Measurements from ENCODE around the gene GPR31. TPM values are rescaled to one million over a fixed set of nuclear protein-coding genes. Genes with fewer than 3 reads are reported as not detected.

GPR31 gene
- total and polyA plus RNA-seq, 7 donors = 0.28 TPM; not detected in 6

DNA sequence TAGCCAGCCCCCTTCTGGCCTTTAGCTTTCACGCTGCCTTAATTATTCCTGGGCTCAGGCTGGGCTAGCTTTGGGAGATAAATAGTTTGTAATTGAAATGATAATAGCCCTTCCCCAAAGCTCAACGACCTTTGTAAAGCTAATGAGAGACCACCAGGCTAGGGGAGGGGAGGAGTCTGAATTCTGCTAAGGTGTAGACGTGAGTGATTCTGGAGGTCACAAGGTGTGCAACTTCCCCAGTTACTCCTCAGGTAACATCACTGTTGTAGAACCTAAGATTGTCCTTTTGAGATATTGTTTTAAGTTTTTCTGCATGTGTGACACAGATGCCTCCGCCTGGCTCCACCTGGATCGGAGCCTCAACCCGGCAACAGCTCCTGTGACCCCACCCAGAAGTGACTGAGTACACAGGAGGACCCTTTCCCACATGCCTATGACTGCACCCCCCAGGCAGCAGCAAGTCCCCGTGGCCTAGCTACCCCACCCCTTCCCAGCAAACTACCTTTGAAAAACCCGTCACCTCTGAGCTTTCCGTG, 5.8 kb upstream of the GPR31 start:
- WGBS, 2 donors = 82% methylated on average over 9 of the region's 9 CpGs
- no peaks in the 10 kb centered on the region for H3K27me3 ChIP-seq
- intact Hi-C loops (cut with DNase I) = no loop called here

DNA sequence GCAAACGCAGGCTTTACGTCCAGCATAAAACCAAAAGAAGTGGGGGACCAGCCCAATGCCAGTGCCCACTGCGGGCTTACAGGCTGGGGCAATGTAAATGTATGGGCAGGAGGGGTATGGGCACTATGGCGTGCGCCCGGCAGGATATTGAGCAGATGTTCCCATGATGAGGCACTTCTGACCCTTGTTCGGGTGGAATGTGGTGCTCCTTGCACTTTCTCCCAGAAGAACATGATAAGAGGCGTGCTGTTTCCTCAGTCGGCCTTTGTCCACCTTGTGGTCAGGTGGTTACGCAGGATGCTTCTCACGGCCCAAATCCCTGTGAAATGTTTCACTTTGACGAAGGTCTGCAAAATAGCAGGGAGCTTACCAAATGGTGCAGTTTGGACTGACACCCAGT, 4.8 kb upstream of the GPR31 start:
- no peak for TF ChIP-seq POLR2A (IDR thresholded peaks at IDR 0.05)
- no peak for TF ChIP-seq EP300 (IDR thresholded peaks at IDR 0.05)
- TF ChIP-seq POLR2AphosphoS5 (IDR thresholded peaks at IDR 0.05) = no peak
- TF ChIP-seq, protein P1, sequence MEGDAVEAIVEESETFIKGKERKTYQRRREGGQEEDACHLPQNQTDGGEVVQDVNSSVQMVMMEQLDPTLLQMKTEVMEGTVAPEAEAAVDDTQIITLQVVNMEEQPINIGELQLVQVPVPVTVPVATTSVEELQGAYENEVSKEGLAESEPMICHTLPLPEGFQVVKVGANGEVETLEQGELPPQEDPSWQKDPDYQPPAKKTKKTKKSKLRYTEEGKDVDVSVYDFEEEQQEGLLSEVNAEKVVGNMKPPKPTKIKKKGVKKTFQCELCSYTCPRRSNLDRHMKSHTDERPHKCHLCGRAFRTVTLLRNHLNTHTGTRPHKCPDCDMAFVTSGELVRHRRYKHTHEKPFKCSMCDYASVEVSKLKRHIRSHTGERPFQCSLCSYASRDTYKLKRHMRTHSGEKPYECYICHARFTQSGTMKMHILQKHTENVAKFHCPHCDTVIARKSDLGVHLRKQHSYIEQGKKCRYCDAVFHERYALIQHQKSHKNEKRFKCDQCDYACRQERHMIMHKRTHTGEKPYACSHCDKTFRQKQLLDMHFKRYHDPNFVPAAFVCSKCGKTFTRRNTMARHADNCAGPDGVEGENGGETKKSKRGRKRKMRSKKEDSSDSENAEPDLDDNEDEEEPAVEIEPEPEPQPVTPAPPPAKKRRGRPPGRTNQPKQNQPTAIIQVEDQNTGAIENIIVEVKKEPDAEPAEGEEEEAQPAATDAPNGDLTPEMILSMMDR (IDR thresholded peaks at IDR 0.05) = no peak
- WGBS, 2 donors = 91 to 92% methylated on average over 12 of the region's 12 CpGs
- Histone ChIP-seq H3K27me3 (no peaks in the 10 kb centered on the region), H3K4me1 (no peaks in the 10 kb centered on the region), H3K4me3 (no peak overlapping the region), H3K9me3 (no peaks in the 10 kb centered on the region), H3K27ac (no peak overlapping the region), H3K36me3 (no peaks in the 10 kb centered on the region)
- intact Hi-C loops (cut with DNase I) = no loop called here
- DNase-seq = no peak

More for the DNA sequence above, 5.8 kb upstream of the GPR31 start:
- TF ChIP-seq POLR2AphosphoS5 (IDR thresholded peaks at IDR 0.05) (no peak), EP300 (IDR thresholded peaks at IDR 0.05) (no peak), POLR2A (IDR thresholded peaks at IDR 0.05) (no peak)
- TF ChIP-seq, protein P1 (IDR thresholded peaks at IDR 0.05) = no peak
- H3K36me3 ChIP-seq = no peaks in the 10 kb centered on the region
- H3K4me1 ChIP-seq = no peaks in the 10 kb centered on the region
- DNase-seq = no peak
- H3K27ac ChIP-seq = no peak overlapping the region
- no peak overlapping the region for H3K4me3 ChIP-seq
- H3K9me3 ChIP-seq = no peaks in the 10 kb centered on the region

DNA sequence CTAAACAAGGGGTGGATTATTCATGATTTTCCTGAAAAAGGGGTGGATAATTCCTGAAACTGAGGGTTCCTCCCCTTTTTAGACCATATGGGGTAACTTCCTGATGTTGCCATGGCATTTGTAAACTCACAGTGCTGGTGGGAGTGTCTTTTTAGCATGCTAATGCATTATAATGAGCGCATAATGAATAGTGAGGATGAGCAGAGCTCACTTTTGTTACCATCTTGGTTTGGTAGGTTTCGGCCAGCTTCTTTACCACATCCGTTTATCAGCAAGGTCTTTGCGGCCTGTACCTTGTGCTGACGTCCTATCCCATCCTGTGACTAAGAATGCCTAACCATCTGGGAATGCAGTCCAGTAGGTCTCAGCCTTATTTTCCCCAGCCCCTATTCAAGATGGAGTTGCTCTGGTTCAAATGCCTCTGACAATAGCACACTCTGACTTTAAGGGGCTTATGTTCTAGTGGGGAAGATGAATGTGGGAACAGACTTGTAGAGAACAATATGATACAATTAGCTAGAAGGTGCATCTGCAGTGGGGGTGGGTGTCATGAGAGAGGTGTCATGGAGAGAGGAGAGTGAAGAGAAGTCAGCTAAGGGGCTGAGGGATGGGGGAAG, 4.2 kb upstream of the GPR31 start:
- Histone ChIP-seq H3K36me3 (no peaks in the 10 kb centered on the region), H3K9me3 (no peaks in the 10 kb centered on the region), H3K27me3 (no peaks in the 10 kb centered on the region), H3K4me1 (no peaks in the 10 kb centered on the region), H3K4me3 (no peak overlapping the region), H3K27ac (no peak overlapping the region)
- WGBS, 2 donors = 96 to 97% methylated on average over 5 of the region's 5 CpGs
- TF ChIP-seq POLR2AphosphoS5 (IDR thresholded peaks at IDR 0.05) (no peak), POLR2A (IDR thresholded peaks at IDR 0.05) (no peak), EP300 (IDR thresholded peaks at IDR 0.05) (no peak)
- no peak for DNase-seq
- intact Hi-C loops (cut with DNase I) = no loop called here

DNA sequence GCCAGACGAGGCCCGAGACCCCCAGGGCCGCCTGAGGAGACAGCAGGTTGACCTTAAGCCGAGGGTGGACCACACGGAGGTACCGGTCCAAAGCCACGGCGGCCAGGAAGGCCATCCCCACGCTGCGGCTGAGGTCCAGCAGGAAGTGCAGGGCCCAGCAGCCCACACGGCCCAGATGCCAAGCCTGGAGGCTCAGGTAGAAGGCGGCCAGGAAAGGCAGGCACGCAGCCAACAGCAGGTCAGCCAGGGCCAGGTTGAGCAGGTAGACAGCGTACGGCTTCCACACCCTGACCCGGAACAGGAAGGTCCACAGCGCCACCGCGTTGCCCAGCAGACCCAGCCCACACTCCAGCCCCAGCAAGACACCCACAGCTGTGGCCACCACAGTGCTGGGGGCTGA, 366 bp downstream of the GPR31 start:
- H3K27me3 ChIP-seq = no peaks in the 10 kb centered on the region

DNA sequence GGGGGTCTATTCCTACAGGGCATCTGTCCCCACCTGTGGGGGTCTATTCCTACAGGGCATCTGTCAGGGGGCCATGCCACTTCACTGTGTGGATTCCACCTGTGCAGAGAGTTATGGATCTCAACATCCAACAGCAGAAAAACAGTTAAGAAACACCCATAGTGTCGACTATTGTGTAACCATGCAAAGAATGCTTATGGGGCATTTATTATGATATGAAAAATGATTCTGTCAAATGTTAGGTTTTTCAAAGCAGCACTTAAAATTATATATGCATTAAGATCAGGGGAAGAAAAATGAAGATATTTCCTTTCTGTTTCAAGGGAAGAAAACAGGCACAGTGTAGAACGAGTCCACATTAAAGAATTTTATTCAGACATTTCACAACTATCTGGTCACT, 2.9 kb downstream of the GPR31 start:
- H3K27me3 ChIP-seq = no peaks in the 10 kb centered on the region
- 39 to 64% methylated on average over 2 of the region's 2 CpGs for WGBS, 2 donors
- intact Hi-C loops (cut with DNase I) = no loop called here
- H3K36me3 ChIP-seq = no peaks in the 10 kb centered on the region
- no peak for DNase-seq
- no peak overlapping the region for H3K27ac ChIP-seq
- TF ChIP-seq EP300 (IDR thresholded peaks at IDR 0.05) (no peak), POLR2A (IDR thresholded peaks at IDR 0.05) (no peak), POLR2AphosphoS5 (IDR thresholded peaks at IDR 0.05) (no peak)
- TF ChIP-seq, protein P1 (IDR thresholded peaks at IDR 0.05) = no peak
- H3K4me3 ChIP-seq = no peak overlapping the region
- no peaks in the 10 kb centered on the region for H3K4me1 ChIP-seq
- no peaks in the 10 kb centered on the region for H3K9me3 ChIP-seq

More for the DNA sequence above, 366 bp downstream of the GPR31 start:
- Histone ChIP-seq H3K4me3 (no peak overlapping the region), H3K9me3 (no peaks in the 10 kb centered on the region), H3K4me1 (no peaks in the 10 kb centered on the region), H3K27ac (no peak overlapping the region), H3K36me3 (no peaks in the 10 kb centered on the region)
- TF ChIP-seq POLR2AphosphoS5 (IDR thresholded peaks at IDR 0.05) (no peak), EP300 (IDR thresholded peaks at IDR 0.05) (no peak), POLR2A (IDR thresholded peaks at IDR 0.05) (no peak)
- TF ChIP-seq, protein P1 (IDR thresholded peaks at IDR 0.05) = no peak
- WGBS, 2 donors = 88 to 93% methylated on average over 19 of the region's 19 CpGs
- no peak for DNase-seq
- intact Hi-C loops (cut with DNase I) = no loop called here

Measured in sigmoid colon (tissue), 7 donors.